Esophagus (tissue), 2 donors: ENCODE data around the gene CPHXL. TPM values are rescaled to one million over a fixed set of nuclear protein-coding genes. Genes with fewer than 3 reads are reported as not detected.

Experiments used
- H3K27ac ChIP-seq, 2 donors: one replicate each; pipeline ENCODE4 v1.5.1; 2013; ENCODE audit warnings: low read depth in 2 of 2, mild to moderate bottlenecking in 2 of 2, inconsistent platforms in 1 of 2, low read length in 1 of 2, moderate library complexity in 1 of 2
- H3K27me3 ChIP-seq, 2 donors: one replicate each; pipeline ENCODE4 v1.6.1; 2013; ENCODE audit warnings: low read length in 2 of 2, control low read depth in 1 of 2, mild to moderate bottlenecking in 1 of 2; ENCODE audit not compliant: insufficient read depth in 2 of 2, control insufficient read depth in 1 of 2
- H3K36me3 ChIP-seq, 2 donors: one replicate each; pipeline ENCODE4 v1.6.1; 2013; ENCODE audit warnings: low read length in 1 of 2; ENCODE audit not compliant: control insufficient read depth in 2 of 2, insufficient read depth in 2 of 2
- H3K4me1 ChIP-seq, 2 donors: one replicate each; pipeline ENCODE4 v1.6.1; 2013; ENCODE audit warnings: low read length in 1 of 2; ENCODE audit not compliant: control insufficient read depth in 2 of 2, insufficient read depth in 2 of 2
- H3K4me3 ChIP-seq, 2 donors: one replicate each; pipeline ENCODE4 v1.5.1; 2013; ENCODE audit warnings: low read length in 2 of 2, mild to moderate bottlenecking in 2 of 2, low read depth in 1 of 2, moderate library complexity in 1 of 2
- H3K9me3 ChIP-seq, 2 donors: one replicate each; pipeline ENCODE4 v1.6.1; 2013; ENCODE audit warnings: mild to moderate bottlenecking in 2 of 2, low read depth in 1 of 2, low read length in 1 of 2, moderate library complexity in 1 of 2; ENCODE audit not compliant: control insufficient read depth in 2 of 2, insufficient read depth in 1 of 2
- whole genome bisulfite sequencing, 2 donors: extraction: QIAGEN DNeasy Blood & Tissue Kit; methylation state at CpG; one replicate each; pipeline ENCODE4 v1.1.7; 2013; 5-methylcytosine and 5-hydroxymethylcytosine counted together
- polyA plus RNA-seq, 2 donors: library from polyadenylated mRNA; stranded (reverse); fragments of 200-250 nt; gene quantifications; one replicate each; pipeline ENCODE4 v1.2.3, GENCODE V29; 2013
- donor health status: healthy with polysubstance abuse.
- donor health status: Bipolar disorder and iron deficiency.

Gene CPHXL
- polyA plus RNA-seq, 2 donors = not detected

GRCh38 chr16:75714661-75715060, 11.6 kb downstream of the CPHXL start:
- no peak overlapping the region for H3K4me3 ChIP-seq
- H3K27me3 ChIP-seq = no peaks in the 10 kb centered on the region
- H3K27ac ChIP-seq = no peak overlapping the region
- no peaks in the 10 kb centered on the region for H3K4me1 ChIP-seq
- no peaks in the 10 kb centered on the region for H3K36me3 ChIP-seq
- H3K9me3 ChIP-seq = peaks cover 0 to under 1% of the 10 kb centered on the region in 2 donors

GRCh38 chr16:75710344-75710743, 15.9 kb downstream of the CPHXL start:
- H3K36me3 ChIP-seq = no peaks in the 10 kb centered on the region
- 98 to 99% methylated on average over 2 of the region's 2 CpGs for WGBS, 2 donors
- H3K27me3 ChIP-seq = no peaks in the 10 kb centered on the region
- H3K27ac ChIP-seq = no peak overlapping the region
- H3K4me3 ChIP-seq = no peak overlapping the region
- no peaks in the 10 kb centered on the region for H3K4me1 ChIP-seq
- peaks cover 0 to 3% of the 10 kb centered on the region in 2 donors for H3K9me3 ChIP-seq

GRCh38 chr16:75703306-75703705, 23.0 kb downstream of the CPHXL start:
- no peak overlapping the region for H3K27ac ChIP-seq
- WGBS, 2 donors = 86 to 87% methylated on average over 4 of the region's 4 CpGs

GRCh38 chr16:75702242-75702641, 24.0 kb downstream of the CPHXL start:
- Histone ChIP-seq H3K4me1 (no peaks in the 10 kb centered on the region), H3K36me3 (no peaks in the 10 kb centered on the region), H3K9me3 (no peaks in the 10 kb centered on the region), H3K27me3 (no peaks in the 10 kb centered on the region), H3K4me3 (no peak overlapping the region), H3K27ac (no peak overlapping the region)
- 60 to 72% methylated on average over 2 of the region's 2 CpGs for WGBS, 2 donors

More at GRCh38 chr16:75703306-75703705, 23.0 kb downstream of the CPHXL start:
- no peak overlapping the region for H3K4me3 ChIP-seq
- H3K36me3 ChIP-seq = no peaks in the 10 kb centered on the region
- no peaks in the 10 kb centered on the region for H3K27me3 ChIP-seq
- no peaks in the 10 kb centered on the region for H3K9me3 ChIP-seq
- no peaks in the 10 kb centered on the region for H3K4me1 ChIP-seq

- Histone ChIP-seq H3K36me3 (no peaks in the 10 kb centered on the region), H3K27me3 (no peaks in the 10 kb centered on the region), H3K4me1 (no peaks in the 10 kb centered on the region), H3K4me3 (no peak within 1 kb of the TSS), H3K9me3 (no peaks in the 10 kb centered on the region), H3K27ac (no peak within 1 kb of the TSS)
- 86 to 89% methylated on average over 5 of the region's 5 CpGs for WGBS, 2 donors
These were observed 24.9 kb downstream of the CPHXL start, which contains the start of gene DUXB for GRCh38 chr16:75701361-75701760. DUXB (minus strand) TSS chr16:75701461; CDS start chr16:75701418, 43 bp downstream.

- 89 to 93% methylated on average over 5 of the region's 5 CpGs for WGBS, 2 donors
- Histone ChIP-seq H3K27me3 (no peaks in the 10 kb centered on the region), H3K27ac (no peak overlapping the region), H3K4me3 (no peak overlapping the region), H3K36me3 (no peaks in the 10 kb centered on the region), H3K4me1 (no peaks in the 10 kb centered on the region), H3K9me3 (peaks cover 0 to 2% of the 10 kb centered on the region in 2 donors)
These were observed 28.7 kb downstream of the CPHXL start for GRCh38 chr16:75697571-75697970.

GRCh38 chr16:75695708-75696107, 30.6 kb downstream of the CPHXL start:
- Histone ChIP-seq H3K4me1 (no peaks in the 10 kb centered on the region), H3K27me3 (no peaks in the 10 kb centered on the region), H3K9me3 (peaks cover 0 to 2% of the 10 kb centered on the region in 2 donors), H3K4me3 (no peak overlapping the region), H3K36me3 (no peaks in the 10 kb centered on the region), H3K27ac (no peak overlapping the region)
- 80 to 85% methylated on average over 6 of the region's 6 CpGs for WGBS, 2 donors

- Histone ChIP-seq H3K4me1 (no peaks in the 10 kb centered on the region), H3K4me3 (no peak overlapping the region), H3K27me3 (no peaks in the 10 kb centered on the region), H3K27ac (no peak overlapping the region), H3K9me3 (no peaks in the 10 kb centered on the region), H3K36me3 (no peaks in the 10 kb centered on the region)
These were observed 38.9 kb downstream of the CPHXL start for GRCh38 chr16:75687361-75687760.

GRCh38 chr16:75682308-75682707, 44.0 kb downstream of the CPHXL start:
- H3K27me3 ChIP-seq = no peaks in the 10 kb centered on the region
- WGBS, 2 donors = 87 to 88% methylated on average over 14 of the region's 14 CpGs
- H3K27ac ChIP-seq = no peak overlapping the region

GRCh38 chr16:75679366-75679765, 46.9 kb downstream of the CPHXL start:
- no peak overlapping the region for H3K4me3 ChIP-seq
- no peaks in the 10 kb centered on the region for H3K27me3 ChIP-seq
- no peak overlapping the region for H3K27ac ChIP-seq
- H3K9me3 ChIP-seq = no peaks in the 10 kb centered on the region
- no peaks in the 10 kb centered on the region for H3K36me3 ChIP-seq
- peaks cover 0 to 2% of the 10 kb centered on the region in 2 donors for H3K4me1 ChIP-seq
- WGBS, 2 donors = 86 to 91% methylated on average over 5 of the region's 5 CpGs

More at GRCh38 chr16:75682308-75682707, 44.0 kb downstream of the CPHXL start:
- no peaks in the 10 kb centered on the region for H3K36me3 ChIP-seq
- no peak overlapping the region for H3K4me3 ChIP-seq
- H3K4me1 ChIP-seq = peaks cover 0 to 2% of the 10 kb centered on the region in 2 donors
- no peaks in the 10 kb centered on the region for H3K9me3 ChIP-seq
